ENCODE data around the gene UBE2L6.
A peak's percentile ranks its signal among the peaks of the same experiment; 100 is the strongest.

Gene UBE2L6

GRCh38 chr11:57527056-57527631, 40.3 kb downstream of the UBE2L6 start:
- peak; percentile 60 for DNase-seq

- no peak for DNase-seq
These were observed 44.1 kb downstream of the UBE2L6 start for GRCh38 chr11:57523419-57523818.

- no peak for DNase-seq
These were observed 46.4 kb downstream of the UBE2L6 start for GRCh38 chr11:57521116-57521515.

GRCh38 chr11:57516061-57516443, 51.4 kb downstream of the UBE2L6 start:
- DNase-seq = no peak

GRCh38 chr11:57515332-57516060, 52.0 kb downstream of the UBE2L6 start, which contains the start of gene SLC43A1:
SLC43A1 (minus strand) TSS chr11:57515702; CDS start chr11:57514111, 1,591 bp downstream.
- DNase-seq = no peak

DNA sequence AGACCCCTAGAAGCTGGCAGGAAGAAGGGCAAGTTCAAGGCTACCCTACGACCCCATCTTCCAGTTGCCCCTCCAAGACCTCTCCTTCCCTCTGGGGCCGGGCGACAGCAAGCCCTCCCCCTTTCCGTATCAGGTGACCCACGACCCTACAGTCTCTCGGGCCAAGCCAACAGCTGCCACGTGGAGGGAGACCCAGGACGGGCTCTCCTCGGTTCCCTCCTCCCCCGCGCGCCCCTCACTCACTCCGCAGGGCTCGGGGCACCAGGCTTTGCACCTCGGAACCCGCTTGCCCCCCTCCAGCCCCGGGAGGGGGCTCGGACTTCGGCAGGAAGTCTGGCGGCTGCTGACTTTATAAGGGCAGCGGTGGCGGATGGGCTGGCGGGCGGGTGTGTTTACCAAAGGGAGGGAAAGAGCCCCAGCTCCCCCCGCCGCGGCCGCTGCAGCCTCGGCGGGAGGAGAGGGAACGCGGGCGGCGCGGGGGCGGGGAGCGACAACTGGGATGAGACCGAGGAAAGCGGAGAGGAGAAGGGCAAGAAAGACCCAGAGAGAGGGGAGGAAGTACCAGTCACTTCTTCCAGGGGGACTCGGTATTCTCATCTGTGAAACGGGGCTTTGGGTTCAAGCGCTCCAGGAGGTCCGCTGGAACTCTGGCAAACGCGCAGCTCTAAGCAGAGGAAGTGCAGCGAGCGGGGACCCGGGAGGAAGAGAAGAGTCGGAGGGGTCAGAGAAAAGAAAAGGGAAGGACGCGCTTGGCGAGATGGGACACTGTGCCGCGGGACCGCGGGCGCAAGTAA, 52.7 kb downstream of the UBE2L6 start:
- no peak for DNase-seq

- DNase-seq = no peak
These were observed 53.4 kb downstream of the UBE2L6 start for GRCh38 chr11:57513911-57514537.

GRCh38 chr11:57513452-57513795, 54.0 kb downstream of the UBE2L6 start:
- DNase-seq = no peak

DNA sequence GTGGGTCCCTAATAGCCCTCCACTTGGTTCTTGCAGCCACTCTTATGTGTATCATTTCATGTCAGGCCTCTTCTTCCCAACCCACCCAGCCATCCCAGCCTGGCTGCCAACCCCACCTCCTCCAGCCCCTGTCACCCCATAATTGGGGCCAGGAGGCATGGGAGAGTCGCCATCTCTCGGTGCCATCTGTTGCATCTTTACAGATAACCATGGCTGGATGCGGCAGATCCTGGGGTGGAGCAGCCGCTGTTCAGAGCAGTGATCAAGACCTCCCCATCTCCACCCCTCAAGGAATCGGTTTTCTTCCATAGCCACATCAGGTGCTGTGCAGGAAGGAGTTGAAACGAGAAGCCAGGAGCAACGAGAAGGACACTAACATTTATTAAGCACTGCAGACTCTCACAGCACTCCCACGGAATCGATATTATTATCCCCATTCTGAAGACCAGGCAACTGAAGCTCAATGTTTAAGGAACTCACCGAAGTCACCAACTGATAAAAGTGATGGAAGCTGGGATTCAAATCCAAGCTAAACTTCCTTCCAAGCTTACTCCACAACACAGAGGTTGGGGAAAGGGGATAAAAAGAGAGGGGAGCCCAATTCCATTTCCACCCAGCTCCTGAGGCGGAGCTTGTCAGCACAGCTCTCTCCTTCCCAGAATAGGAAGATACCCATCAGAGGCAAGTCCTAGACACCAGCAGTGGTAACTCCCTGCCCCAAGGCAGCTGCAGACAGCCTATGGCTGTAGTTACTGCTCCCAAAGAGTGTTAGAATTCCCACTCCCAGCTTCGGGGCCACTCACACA, 54.6 kb downstream of the UBE2L6 start:
- DNase-seq = no peak

DNA sequence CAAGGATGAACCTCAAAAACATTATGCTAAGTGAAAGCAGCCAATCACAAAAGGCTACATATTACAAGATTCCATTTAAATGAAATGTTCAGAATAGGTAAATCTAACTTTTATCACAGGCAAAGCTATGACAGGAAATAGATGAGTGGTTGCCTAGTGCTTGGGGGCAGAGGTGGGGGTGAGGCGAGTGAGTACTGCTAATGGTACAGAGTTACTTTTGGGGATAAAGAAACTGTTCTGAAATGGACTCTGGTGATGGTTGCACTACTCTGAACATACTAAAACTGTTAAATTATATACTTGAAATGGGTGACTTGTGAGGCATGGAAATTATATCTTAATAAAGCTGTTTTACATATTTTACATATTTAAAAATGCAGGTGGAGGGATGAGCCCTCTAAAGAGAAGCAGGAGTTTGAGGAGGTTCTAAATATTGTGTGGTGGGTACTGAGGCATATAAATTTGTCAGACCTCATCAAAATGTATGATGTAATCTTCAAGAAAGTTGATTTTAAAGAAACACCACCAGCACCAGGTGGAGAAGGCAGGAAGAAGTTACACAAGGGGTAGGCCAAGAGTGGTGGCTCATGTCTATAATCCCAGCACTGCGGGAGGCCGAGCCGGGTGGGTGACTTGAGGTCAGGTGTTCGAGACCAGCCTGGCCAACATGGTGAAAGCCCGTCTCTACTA, 55.6 kb downstream of the UBE2L6 start:
- no peak for DNase-seq

DNA sequence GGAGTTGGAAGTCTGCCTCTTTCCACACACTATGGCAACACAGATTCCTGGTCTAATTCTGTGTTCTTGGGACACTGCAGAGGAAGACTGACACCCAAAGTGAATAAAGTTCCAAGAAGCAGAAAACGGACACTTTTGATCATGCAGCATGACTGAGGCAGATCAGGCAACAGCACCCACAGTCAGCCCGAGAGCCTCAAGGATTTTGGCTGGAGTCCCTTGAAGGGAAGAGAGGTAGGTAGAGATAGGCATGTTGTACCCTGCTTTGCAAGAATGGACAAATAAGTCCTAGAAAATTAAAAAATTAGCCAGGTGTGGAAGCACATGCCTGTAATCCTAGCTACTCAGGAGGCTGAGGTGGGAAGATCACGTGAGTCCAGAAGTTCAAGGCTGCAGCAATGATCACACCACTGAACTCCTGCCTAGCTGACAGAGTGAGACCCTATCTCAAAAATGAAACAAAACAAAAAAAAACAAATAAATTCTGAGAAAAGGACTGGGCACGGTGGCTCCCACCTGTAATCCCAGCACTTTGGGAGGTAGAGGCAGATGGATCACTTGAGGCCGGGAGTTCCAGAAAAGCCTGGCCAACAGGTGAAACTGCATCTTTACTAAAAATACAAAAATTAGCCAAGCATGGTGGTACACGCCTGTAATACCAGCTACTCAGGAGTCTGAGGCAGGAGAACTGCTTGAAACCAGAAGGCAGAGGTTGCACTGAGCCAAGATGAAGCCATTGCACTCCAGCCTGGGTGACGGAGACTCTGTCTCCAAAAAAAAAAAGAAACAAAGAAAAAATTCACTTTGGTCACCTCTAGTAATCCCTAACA, 58.9 kb downstream of the UBE2L6 start:
- DNase-seq = no peak

- DNase-seq = no peak
These were observed 61.0 kb downstream of the UBE2L6 start for GRCh38 chr11:57506522-57506921.

DNA sequence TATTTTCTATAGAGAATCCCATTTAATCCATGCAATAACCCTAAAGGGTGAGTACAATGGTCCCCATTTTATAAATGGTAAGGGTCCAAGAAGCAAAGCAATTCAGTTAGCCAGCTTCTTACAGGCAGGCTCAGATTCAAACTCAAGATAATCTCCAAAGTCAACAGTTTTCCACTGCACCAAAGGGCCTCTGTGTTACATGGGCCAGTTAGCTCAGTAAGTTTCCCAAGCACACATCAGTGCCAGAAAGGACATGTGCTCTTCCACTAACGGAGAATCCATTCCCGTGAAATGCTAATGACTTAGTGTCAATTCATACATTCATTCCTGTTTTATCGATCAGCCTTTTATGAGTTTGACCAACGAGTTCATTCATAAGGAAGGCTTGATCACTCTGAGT, 63.0 kb downstream of the UBE2L6 start:
- no peak for DNase-seq

- DNase-seq = no peak
These were observed 64.6 kb downstream of the UBE2L6 start for GRCh38 chr11:57502870-57503269.

DNA sequence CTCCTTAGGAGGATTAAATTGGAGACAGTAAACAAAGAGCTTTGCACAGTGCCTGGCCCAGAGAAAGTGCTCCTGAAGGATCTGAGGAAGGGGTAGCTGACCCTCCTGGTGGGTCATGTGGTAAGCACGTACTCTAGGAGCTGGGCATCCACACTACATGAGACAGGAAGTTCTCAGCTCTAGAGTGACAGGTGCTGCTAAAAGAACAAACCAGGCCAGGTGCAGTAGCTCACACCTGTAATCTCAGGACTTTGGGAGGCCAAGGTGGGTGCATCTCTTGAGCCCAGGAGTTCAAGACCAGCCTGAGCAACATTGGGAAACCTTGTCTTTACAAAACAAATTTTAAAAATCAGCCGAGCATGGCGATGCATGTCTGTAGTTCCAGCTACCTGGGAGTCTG, 65.1 kb downstream of the UBE2L6 start:
- DNase-seq = no peak

DNA sequence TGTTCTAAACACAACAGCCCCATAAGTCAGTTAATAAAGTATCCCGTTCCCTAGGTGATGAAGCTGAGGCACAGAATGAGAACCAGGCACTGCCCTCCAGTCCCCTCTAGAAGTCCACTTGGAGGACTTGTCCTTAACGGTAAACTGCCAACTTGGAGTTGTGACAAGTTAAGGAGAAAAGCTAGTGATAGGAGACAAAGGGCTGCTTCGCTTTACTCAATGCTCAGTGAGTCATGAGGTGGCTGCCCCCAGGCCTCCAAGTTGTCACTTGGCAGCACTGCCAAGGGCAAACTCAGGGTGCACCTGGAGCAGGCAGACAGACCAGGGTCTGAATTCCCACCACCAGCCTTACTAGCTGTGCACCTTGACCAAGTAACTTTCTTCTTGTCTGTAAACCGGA, 65.5 kb downstream of the UBE2L6 start:
- no peak for DNase-seq
